NCI-H2196 (cell line): ENCODE results near the gene CNTN4.

Experiments used
- DNase-seq: peaks from one replicate; lab custom pipeline; 2025; ENCODE audit not compliant: unreplicated experiment; lab: John Stamatoyannopoulos, UW

CNTN4 gene

GRCh38 chr3:3081381-3082233 is 982.9 kb downstream of the CNTN4 start:
- DNase-seq: no peak

GRCh38 chr3:3082234-3082924 is 983.7 kb downstream of the CNTN4 start:
- DNase-seq: no peak

- no peak for DNase-seq
Observed at GRCh38 chr3:3084890-3085289, 986.2 kb downstream of the CNTN4 start.

DNA sequence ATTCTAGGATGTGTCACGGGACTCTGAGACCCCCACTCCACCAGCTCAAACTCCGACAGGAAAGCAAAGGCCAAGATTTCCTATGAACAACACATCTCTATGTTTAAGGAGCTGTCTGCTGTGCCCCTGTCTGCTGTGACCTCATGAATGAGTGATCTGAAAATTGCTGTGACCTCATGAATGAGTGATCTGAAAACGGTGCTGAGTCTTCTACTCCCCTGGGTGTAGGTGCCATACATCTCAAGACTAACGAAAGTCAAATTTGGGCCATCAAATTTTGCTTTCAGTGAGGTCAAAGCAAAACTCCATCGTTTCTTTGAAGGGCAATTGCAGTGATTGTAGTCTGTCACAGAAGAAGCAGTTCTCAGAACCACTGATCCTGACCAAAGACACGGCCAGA is 987.1 kb downstream of the CNTN4 start:
- no peak for DNase-seq

GRCh38 chr3:3086239-3086638 is 987.6 kb downstream of the CNTN4 start:
- no peak for DNase-seq

GRCh38 chr3:3087279-3087678 is 988.6 kb downstream of the CNTN4 start:
- DNase-seq: no peak

DNA sequence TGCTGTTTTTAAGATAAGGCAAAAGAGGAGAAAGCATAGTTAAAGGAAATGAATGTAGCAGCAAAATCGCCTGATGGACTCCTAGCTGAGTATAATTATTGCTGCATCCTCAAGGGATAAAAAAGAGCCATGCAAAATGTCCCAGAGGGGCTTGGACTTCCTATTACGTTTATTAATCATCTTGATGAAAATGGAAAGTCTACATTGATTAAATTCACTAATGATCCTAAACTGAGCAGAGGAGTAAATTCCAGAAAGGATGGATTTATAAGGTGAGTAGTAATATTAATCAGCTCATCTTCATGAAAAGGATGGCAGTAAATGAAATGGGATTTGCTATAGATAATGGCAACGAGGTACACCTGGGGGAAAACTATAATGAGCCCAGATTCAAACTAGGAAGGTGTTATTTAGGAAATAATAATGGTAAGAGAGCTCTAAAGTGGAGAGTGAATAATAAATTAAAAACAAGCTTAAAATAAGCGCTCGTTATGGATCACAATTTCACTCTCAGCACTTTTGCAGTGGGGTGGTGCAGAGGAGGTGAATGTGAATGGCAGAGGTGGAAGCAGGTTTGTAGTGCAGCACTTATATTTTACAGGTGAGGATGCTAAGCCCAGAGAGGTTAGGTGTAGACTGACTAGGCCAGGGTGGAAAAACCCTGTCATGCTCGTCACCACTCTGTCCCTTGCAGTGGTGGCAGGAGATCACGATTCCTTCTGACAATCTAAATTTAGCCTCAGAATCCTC is 989.2 kb downstream of the CNTN4 start:
- no peak for DNase-seq

DNA sequence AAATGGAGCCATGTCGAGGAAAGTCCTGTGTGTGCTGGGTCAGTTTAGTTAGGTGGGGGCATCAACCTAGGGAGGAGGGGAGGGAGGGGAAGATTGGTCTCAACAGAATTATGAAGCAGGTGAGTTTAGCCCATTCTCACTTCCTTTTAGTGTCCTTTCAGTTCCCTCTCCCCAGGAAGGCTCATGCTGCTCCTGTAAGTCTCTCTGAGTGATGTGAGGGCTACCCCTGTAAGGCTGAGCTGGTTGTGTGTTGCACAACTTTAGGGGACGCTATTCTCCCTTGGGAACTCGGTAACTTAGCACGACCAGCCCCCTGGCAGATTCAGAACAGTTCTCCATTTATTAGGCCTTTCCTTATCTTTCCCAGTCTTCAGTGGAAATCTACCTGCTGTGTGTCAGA is 990.4 kb downstream of the CNTN4 start:
- DNase-seq: no peak

- DNase-seq: no peak
Observed at GRCh38 chr3:3097958-3098357, 999.3 kb downstream of the CNTN4 start.

DNA sequence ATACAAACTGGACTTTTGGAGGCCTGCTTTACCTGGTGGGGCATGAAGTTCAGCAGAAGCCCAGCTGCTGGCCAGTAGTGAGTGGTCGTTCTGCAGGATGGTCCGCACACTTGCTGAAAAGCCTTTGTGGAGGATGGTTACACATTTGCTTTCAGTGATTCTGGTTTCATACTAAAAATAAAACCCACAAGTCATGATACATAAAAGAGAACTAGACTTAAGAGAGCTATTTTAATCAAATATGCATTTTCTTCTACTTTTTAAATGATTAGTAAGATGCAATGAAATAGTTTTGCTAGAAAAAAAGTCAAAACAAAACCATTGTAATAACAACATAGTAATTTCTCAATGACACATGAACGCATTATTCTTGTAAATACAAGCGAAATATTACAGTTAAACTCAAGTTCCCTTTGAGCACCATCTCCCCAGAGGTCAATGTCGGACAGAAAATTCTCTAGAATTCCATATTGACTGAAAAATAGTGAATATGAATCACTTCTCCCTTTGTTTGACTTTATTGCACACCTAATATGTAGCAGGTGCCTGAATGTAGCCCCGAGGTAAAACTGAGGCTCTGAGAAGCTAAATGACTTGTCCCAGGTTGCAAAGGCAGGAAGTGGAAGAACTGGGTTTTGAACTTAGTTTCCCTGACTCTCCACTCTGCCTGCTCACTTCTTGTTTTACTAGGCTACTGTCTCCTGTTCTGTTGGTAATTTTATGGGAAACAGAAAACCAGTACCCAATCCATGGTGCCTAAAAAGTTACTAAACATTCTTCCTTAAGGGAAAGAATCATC is 1003.2 kb downstream of the CNTN4 start:
- no peak for DNase-seq

GRCh38 chr3:3102751-3103150 is 1004.1 kb downstream of the CNTN4 start:
- DNase-seq: no peak

- no peak for DNase-seq
Observed at GRCh38 chr3:3105246-3105645, 1006.6 kb downstream of the CNTN4 start.

- no peak for DNase-seq
Observed at GRCh38 chr3:3105815-3106214, 1007.1 kb downstream of the CNTN4 start.

GRCh38 chr3:3107181-3107580 is 1008.5 kb downstream of the CNTN4 start:
- no peak for DNase-seq
